Middle frontal gyrus (tissue), 1 donor: ENCODE results near the gene IFT88.

Source experiments
- DNase-seq: peaks from one replicate; pipeline ENCODE4 v3.0.0-alpha.2; 2015; ENCODE audit warnings: low spot score; ENCODE audit errors: extremely low spot score

The IFT88 gene

GRCh38 chr13:20714161-20714560, 147.2 kb downstream of the IFT88 start:
- no peak for DNase-seq

GRCh38 chr13:20714563-20715329, 147.8 kb downstream of the IFT88 start:
- DNase-seq = no peak

- DNase-seq = no peak
Measured at GRCh38 chr13:20715330-20715712, 148.4 kb downstream of the IFT88 start.

GRCh38 chr13:20716951-20717350, 150.0 kb downstream of the IFT88 start:
- no peak for DNase-seq

- DNase-seq = no peak
Measured at GRCh38 chr13:20717581-20718542, 150.9 kb downstream of the IFT88 start.

GRCh38 chr13:20718958-20719566, 152.1 kb downstream of the IFT88 start:
- no peak for DNase-seq

- DNase-seq = no peak
Measured at GRCh38 chr13:20719783-20720182, 152.8 kb downstream of the IFT88 start.

GRCh38 chr13:20720499-20720898, 153.5 kb downstream of the IFT88 start:
- no peak for DNase-seq

- no peak for DNase-seq
Measured at GRCh38 chr13:20721058-20721453, 154.1 kb downstream of the IFT88 start.

GRCh38 chr13:20721454-20722357, 154.7 kb downstream of the IFT88 start:
- DNase-seq = no peak

GRCh38 chr13:20727856-20728255, 160.9 kb downstream of the IFT88 start:
- DNase-seq = no peak

- no peak for DNase-seq
Measured at GRCh38 chr13:20728579-20729311, 161.8 kb downstream of the IFT88 start.

GRCh38 chr13:20729633-20730585, 163.0 kb downstream of the IFT88 start:
- DNase-seq = no peak

GRCh38 chr13:20738616-20739015, 171.7 kb downstream of the IFT88 start:
- DNase-seq = no peak

GRCh38 chr13:20740021-20740420, 173.1 kb downstream of the IFT88 start:
- no peak for DNase-seq
